Thymus (tissue), 11 donors: ENCODE results near the gene DNAH6. TPM values are rescaled to one million over a fixed set of nuclear protein-coding genes. Genes with fewer than 3 reads are reported as not detected.

Source experiments
- DNase-seq, 9 donors: peaks; one replicate each; pipeline ENCODE4 v3.0.0-alpha.2; 2013; ENCODE audit warnings: low spot score in 9 of 9, low read depth in 6 of 9, missing footprints in 1 of 9
- H3K27ac ChIP-seq, 2 donors: one replicate each; pipeline ENCODE4 v1.5.1; 2013; ENCODE audit warnings: control low read depth in 1 of 2, low read depth in 1 of 2, low read length in 1 of 2, mild to moderate bottlenecking in 1 of 2, moderate library complexity in 1 of 2
- H3K27me3 ChIP-seq, 2 donors: one replicate each; pipeline ENCODE4 v1.5.1; 2013; ENCODE audit warnings: low read length in 1 of 2; ENCODE audit not compliant: control insufficient read depth in 2 of 2, insufficient read depth in 1 of 2
- H3K36me3 ChIP-seq, 2 donors: one replicate each; pipeline ENCODE4 v1.5.1; 2013; ENCODE audit warnings: low read length in 1 of 2, mild to moderate bottlenecking in 1 of 2, moderate library complexity in 1 of 2; ENCODE audit not compliant: control insufficient read depth in 2 of 2, insufficient read depth in 2 of 2
- H3K4me1 ChIP-seq, 2 donors: one replicate each; pipeline ENCODE4 v1.5.1; 2013; ENCODE audit warnings: low read length in 2 of 2; ENCODE audit not compliant: control insufficient read depth in 2 of 2, insufficient read depth in 2 of 2
- H3K4me3 ChIP-seq, 2 donors: one replicate each; pipeline ENCODE4 v1.5.1; 2013; ENCODE audit warnings: low read length in 2 of 2, control low read depth in 1 of 2, mild to moderate bottlenecking in 1 of 2
- H3K9me3 ChIP-seq, 2 donors: one replicate each; pipeline ENCODE4 v1.5.1; 2013; ENCODE audit warnings: low read length in 1 of 2, mild to moderate bottlenecking in 1 of 2; ENCODE audit not compliant: control insufficient read depth in 2 of 2, insufficient read depth in 1 of 2
- WGBS: extraction: QIAGEN DNeasy Blood & Tissue Kit; methylation state at CpG from one replicate; pipeline ENCODE4 v1.1.7; 2013; 5-methylcytosine and 5-hydroxymethylcytosine counted together
- polyA plus RNA-seq: library from polyadenylated mRNA; stranded (reverse); fragments of 200-250 nt; gene quantifications from one replicate; pipeline ENCODE4 v1.2.3, GENCODE V29; 2013
- total RNA-seq: library from RNA; stranded (reverse); fragments of 120-200 nt; gene quantifications from one replicate; pipeline ENCODE4 v1.2.4, GENCODE V29; 2013
- donor health status: healthy.

The DNAH6 gene
- total and polyA plus RNA-seq, 2 donors: 0.57 to 0.66 TPM

DNA sequence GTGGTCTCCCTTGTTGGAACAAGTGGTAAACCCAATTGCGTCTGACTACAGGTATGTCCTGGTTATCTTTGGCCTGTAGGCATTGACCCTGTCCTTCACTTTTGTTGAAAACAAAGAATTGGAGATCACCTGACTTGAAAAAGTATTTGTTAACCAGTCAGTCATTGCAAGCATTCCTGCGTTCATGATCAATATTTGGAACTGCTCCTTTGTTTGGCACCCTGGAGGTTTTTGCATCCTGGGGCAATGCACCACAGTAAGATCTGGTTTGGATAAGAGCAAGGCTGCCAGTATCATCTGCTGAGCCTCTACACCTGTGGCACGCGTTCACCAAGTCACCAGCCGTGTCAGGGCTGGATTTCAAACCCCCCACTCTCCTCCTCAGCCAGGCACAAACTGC, 115.7 kb downstream of the DNAH6 start:
- Histone ChIP-seq H3K27ac (no peak overlapping the region), H3K4me3 (no peak overlapping the region), H3K9me3 (no peaks in the 10 kb centered on the region), H3K36me3 (no peaks in the 10 kb centered on the region), H3K27me3 (no peaks in the 10 kb centered on the region), H3K4me1 (no peaks in the 10 kb centered on the region)
- 77% methylated on average over 5 of the region's 5 CpGs for WGBS
- DNase-seq: no peak

DNA sequence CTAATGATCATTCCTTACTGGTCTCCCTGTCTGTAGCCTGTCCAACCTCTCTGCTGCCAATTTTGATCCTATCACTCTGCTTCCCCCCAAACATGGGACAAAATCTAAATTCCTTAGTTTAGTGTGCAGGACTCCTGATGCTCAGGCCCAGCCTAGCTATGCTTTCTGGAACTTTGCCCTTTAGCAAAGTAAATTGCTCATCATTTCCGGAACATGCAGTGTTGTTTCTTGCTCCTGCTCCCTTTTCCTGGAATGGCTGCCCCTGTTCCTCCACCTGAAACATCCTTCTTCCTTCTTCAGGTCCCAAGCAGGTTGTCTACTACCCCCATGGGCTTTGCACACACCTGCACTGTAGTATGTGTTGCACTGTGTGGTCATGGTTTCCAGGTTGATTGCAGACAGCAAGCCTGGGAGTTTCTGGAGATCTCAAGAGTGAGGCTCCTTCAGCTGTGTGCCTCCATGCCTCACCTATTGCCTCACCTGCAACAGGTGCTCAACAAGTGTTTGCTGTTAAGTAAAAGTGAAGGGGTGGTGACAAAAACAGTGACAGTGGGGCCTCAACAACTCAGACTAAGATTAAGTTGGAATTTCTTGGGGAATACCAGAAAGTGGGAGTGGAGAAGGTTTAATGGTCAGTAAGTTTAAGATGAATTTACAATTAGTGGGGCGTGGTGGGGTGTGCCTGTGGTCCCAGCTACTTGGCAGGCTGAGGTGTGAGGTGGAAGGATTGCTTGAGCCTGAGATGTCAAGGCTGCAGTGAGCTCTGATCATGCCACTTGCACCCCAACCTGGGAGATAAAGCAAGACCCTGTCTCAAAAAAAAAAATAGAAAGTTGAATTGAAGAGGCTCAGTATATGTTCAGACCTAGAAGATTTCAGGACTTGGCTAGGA, 120.0 kb downstream of the DNAH6 start:
- DNase-seq: no peak
- no peaks in the 10 kb centered on the region for H3K4me1 ChIP-seq
- 93% methylated on average over 2 of the region's 2 CpGs for WGBS
- no peaks in the 10 kb centered on the region for H3K9me3 ChIP-seq
- H3K36me3 ChIP-seq: no peaks in the 10 kb centered on the region
- H3K4me3 ChIP-seq: no peak overlapping the region
- no peaks in the 10 kb centered on the region for H3K27me3 ChIP-seq
- H3K27ac ChIP-seq: no peak overlapping the region

DNA sequence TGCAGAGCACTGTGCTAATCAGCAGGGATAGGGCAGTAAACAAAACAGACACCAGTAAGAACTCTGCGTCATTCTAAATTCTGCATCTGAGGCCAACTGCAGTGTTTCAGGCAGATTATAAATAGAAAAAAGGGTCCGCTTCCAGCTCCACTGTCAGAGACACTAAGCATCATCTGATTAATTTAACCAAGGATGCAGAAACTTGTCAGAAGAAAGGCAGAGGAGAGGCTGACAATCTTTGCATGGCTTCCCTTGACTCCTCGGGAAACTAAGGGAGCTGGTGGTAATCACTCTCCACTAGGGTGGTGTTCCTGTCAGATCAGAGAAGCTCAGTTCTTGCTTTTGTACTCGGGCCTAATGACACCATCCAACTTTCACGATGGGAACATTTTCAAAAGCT, 123.5 kb downstream of the DNAH6 start:
- Histone ChIP-seq H3K4me3 (no peak overlapping the region), H3K27ac (no peak overlapping the region), H3K4me1 (no peaks in the 10 kb centered on the region), H3K27me3 (no peaks in the 10 kb centered on the region), H3K36me3 (no peaks in the 10 kb centered on the region), H3K9me3 (no peaks in the 10 kb centered on the region)
- DNase-seq: no peak
- 85% methylated on average over 5 of the region's 5 CpGs for WGBS

DNA sequence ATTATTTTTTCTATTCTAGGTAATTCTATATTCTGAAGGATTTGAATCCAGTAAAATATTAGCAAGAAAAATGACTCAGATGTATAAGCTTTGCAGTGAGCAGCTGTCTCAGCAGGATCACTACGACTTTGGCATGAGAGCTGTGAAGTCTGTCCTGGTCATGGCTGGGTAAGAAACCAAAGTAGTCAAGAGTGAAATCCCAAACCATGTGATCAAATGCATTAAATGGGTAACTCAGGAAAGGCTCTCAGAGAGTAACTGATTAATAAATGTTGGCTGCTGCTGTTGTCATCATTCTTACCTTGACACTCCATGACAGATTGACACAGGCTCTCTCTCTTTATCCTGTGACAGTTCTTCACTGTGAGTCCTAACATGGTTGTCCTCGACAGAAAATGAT, 124.1 kb downstream of the DNAH6 start:
- no peaks in the 10 kb centered on the region for H3K27me3 ChIP-seq
- H3K9me3 ChIP-seq: no peaks in the 10 kb centered on the region
- H3K4me1 ChIP-seq: no peaks in the 10 kb centered on the region
- DNase-seq: no peak
- no peak overlapping the region for H3K27ac ChIP-seq
- WGBS: 93% methylated on average over 2 of the region's 2 CpGs
- no peak overlapping the region for H3K4me3 ChIP-seq
- H3K36me3 ChIP-seq: no peaks in the 10 kb centered on the region

DNA sequence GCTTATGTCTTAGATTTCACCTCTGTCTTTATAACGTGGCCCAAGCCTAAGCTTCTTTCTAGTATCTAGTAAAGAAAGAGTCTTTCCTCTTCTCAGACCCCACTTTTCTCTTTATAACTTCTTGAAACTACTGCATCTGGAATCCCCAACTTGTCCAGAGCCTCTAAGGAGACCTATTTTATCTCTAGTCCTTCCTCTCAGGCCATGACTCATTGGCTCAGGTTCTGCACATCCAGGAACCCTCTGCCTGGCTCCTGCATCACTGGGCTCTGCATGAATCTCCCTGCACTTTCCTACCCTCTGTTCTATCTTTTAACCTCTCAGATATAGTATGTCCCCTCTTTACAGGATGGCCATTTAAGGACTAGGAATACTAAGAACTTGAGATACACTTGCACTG, 124.7 kb downstream of the DNAH6 start:
- DNase-seq: no peak
- WGBS: 93% methylated on average over 1 of the region's 1 CpG

DNA sequence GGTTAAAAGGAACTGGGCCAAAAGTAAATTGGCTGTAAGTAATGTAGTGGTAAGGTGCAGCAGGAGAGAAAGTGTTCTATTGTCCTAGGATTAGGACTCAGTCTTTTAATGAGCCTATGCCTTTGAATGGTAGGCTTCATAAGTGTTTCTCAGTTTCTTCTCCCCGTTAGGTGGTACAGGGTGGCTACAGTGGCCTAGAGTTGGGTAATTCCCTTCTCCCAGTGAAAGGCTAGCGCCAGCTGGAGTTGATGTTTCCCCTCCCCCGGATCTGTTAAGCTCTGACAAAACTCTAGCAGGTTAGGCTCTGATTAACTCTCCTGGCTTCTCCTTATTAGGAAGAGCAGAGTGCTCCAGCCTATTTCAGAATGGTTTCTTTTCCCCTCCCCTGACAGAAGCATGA, 127.7 kb downstream of the DNAH6 start:
- DNase-seq: no peak
- WGBS: 98% methylated on average over 3 of the region's 3 CpGs

More for the DNA sequence above, 124.7 kb downstream of the DNAH6 start:
- Histone ChIP-seq H3K36me3 (no peaks in the 10 kb centered on the region), H3K9me3 (no peaks in the 10 kb centered on the region), H3K27ac (no peak overlapping the region), H3K4me3 (no peak overlapping the region), H3K27me3 (no peaks in the 10 kb centered on the region), H3K4me1 (no peaks in the 10 kb centered on the region)

DNA sequence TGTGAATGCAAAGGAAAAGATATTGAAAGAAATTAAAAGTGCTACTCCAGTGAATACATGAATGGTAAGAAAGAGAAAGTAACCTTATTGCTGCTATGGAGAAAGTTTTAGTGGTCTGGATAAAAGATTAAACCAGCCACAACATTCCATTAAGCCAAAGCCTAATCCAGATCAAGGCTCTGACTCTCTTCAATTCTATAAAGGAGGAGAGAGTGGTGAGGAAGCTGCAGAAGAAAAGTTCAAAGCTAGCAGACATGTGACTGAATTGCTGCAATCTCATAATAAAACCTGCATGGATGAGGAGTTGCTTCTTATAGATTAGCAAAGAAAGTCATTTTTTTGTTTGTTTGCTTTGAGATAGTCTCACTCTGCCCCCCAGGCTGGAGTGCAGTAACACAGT, 130.2 kb downstream of the DNAH6 start:
- H3K4me1 ChIP-seq: peaks cover 7 to 14% of the 10 kb centered on the region in 2 donors
- no peak for DNase-seq
- H3K9me3 ChIP-seq: no peaks in the 10 kb centered on the region
- H3K36me3 ChIP-seq: no peaks in the 10 kb centered on the region
- H3K4me3 ChIP-seq: no peak overlapping the region
- H3K27me3 ChIP-seq: no peaks in the 10 kb centered on the region
- H3K27ac ChIP-seq: no peak overlapping the region

More for the DNA sequence above, 127.7 kb downstream of the DNAH6 start:
- H3K27me3 ChIP-seq: no peaks in the 10 kb centered on the region
- H3K36me3 ChIP-seq: no peaks in the 10 kb centered on the region
- peaks cover 3 to 8% of the 10 kb centered on the region in 2 donors for H3K4me1 ChIP-seq
- H3K4me3 ChIP-seq: no peak overlapping the region
- H3K9me3 ChIP-seq: no peaks in the 10 kb centered on the region
- H3K27ac ChIP-seq: no peak overlapping the region

DNA sequence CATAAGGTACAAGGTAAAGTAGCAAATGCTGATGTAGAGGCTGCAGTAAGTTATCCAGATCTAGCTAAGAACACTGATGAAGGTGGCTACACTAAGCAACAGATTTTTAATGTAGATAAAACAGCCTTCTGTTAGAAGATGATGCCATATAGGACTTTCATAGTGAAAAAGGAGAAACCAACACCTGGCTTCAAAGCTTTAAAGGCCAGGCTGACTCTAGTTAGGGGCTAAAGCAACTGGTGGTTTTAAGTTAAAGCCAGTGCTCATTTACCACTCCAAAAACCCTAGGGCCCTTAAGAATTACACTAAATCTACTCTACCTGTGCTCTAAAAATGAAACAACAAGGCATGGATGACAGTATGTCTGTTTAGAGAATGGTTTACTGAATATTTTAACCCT, 131.0 kb downstream of the DNAH6 start:
- peak overlapping the region in 1 of 2 donors; percentile 18 for H3K27ac ChIP-seq
- DNase-seq: no peak

DNA sequence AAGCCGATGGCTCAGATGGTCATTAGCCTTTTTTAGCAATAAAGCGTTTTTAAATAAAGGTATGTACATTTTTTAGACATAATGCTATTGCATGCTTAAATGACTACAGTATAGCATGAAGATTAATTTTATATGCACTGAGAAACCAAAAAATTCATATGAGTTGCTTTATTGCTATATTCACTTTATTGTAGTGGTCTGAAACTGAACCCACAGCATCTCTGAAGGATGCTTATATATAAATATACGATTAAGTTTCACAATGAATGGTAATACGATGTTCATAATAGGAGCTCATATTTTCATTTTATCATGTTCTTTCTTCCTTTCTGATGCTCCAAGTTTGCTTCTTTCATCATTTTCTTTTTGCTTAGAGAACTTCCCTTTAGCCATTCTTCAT, 132.8 kb downstream of the DNAH6 start:
- no peaks in the 10 kb centered on the region for H3K36me3 ChIP-seq
- H3K27me3 ChIP-seq: no peaks in the 10 kb centered on the region
- peaks cover 7 to 14% of the 10 kb centered on the region in 2 donors for H3K4me1 ChIP-seq
- H3K4me3 ChIP-seq: no peak overlapping the region
- H3K27ac ChIP-seq: no peak overlapping the region
- DNase-seq: no peak
- no peaks in the 10 kb centered on the region for H3K9me3 ChIP-seq
- WGBS: 97% methylated on average over 4 of the region's 4 CpGs

More for the DNA sequence above, 131.0 kb downstream of the DNAH6 start:
- no peaks in the 10 kb centered on the region for H3K9me3 ChIP-seq
- no peaks in the 10 kb centered on the region for H3K27me3 ChIP-seq
- peaks cover 7 to 14% of the 10 kb centered on the region in 2 donors for H3K4me1 ChIP-seq
- H3K36me3 ChIP-seq: no peaks in the 10 kb centered on the region
- H3K4me3 ChIP-seq: no peak overlapping the region
